ENCODE results near the gene PRR15L.

PRR15L gene

DNA sequence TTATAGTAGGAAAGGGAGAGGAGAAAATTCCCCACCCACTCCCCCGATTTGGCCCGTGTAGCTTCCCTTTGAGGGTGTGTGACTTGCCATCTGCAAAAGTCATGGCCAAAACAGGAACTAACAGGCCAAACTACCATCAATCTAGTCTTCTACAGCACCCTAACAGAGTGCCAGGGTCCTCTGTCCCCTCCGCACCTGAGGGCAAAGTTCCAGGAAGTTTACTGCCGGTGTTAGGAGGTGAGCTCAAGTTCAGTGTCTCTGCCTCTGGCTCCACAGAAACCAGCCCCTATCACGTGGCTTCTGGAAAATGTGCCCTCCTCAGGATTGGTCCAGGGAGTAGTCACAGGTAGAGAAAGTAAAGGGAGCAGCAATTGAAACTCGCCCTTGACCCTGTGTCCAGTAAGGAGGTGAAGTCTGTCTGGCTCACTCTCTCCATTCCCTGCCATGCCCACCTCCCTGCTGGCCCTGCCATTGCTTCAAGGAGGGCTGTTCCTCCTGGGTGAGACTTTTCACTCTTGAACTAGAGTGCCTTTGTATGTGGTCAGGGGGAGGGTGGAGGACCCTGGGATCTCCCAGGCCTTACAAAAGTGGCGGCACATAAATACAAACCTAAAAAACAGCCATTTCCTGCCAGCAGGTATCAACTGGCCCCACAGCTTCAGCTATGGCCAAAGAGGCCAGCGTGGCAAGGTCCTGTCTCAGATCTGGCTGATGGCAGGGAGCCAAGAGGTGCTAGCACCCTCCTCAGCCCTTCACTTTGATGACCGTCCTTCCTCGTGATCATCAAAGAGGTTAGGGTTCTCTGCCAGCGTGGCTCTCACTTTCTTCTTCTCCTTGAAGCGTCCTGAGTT lies 5.3 kb downstream of the PRR15L start:
- TF ChIP-seq, protein P1, sequence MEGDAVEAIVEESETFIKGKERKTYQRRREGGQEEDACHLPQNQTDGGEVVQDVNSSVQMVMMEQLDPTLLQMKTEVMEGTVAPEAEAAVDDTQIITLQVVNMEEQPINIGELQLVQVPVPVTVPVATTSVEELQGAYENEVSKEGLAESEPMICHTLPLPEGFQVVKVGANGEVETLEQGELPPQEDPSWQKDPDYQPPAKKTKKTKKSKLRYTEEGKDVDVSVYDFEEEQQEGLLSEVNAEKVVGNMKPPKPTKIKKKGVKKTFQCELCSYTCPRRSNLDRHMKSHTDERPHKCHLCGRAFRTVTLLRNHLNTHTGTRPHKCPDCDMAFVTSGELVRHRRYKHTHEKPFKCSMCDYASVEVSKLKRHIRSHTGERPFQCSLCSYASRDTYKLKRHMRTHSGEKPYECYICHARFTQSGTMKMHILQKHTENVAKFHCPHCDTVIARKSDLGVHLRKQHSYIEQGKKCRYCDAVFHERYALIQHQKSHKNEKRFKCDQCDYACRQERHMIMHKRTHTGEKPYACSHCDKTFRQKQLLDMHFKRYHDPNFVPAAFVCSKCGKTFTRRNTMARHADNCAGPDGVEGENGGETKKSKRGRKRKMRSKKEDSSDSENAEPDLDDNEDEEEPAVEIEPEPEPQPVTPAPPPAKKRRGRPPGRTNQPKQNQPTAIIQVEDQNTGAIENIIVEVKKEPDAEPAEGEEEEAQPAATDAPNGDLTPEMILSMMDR (IDR thresholded peaks at IDR 0.05; ENCODE audit: insufficient read depth, low read depth, low read length, missing control alignments), result no peak
- DNase-seq (ENCODE audit: low read depth), result no peak
- H3K4me3 ChIP-seq (ENCODE audit: low read length), result no peak overlapping the region

DNA sequence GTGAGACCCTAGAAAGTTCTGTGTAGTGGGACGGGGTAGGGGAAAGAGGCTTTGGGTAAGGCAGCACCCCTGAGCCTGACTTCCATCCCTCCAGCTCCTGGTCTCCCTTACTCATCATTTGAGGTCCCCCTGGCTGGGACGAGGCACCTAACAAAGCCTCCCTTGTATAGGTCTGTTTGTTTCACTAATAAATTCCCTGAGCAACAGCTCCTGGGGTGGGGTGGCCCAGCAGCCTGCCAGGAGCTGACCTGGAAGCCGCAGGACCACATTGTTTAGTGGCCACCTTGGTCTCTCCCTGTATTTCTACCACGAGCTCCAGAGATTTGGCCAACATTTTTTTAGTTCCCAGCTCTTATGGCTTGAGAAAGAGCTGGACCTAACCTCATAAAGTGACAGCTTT lies 7.2 kb downstream of the PRR15L start:
- DNase-seq (ENCODE audit: low read depth), result no peak
- no peak overlapping the region for H3K4me3 ChIP-seq (ENCODE audit: low read length)
- TF ChIP-seq, protein P1 (IDR thresholded peaks at IDR 0.05; ENCODE audit: insufficient read depth, low read depth, low read length, missing control alignments), result no peak

DNA sequence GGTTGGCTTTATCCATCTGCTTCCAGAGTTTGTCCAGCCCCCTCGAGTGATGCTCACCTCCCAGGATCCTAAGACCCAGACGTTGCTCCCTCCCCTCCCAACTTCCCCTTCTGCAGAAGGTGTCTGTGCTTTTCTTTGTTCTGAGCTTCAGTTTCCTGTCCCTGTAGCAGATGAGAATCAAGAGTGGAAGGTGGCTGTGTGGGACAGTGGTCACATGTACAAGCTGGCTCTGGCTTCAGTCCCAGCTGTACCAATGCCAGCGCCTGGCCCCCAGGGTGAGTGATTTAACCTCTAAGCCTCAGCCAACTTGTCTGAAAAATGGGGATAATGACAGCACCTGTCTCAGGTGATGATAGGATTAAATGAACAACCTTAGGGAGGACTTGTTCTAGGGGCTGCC lies 7.7 kb downstream of the PRR15L start:
- DNase-seq (ENCODE audit: low read depth), result no peak
- TF ChIP-seq, protein P1 (IDR thresholded peaks at IDR 0.05; ENCODE audit: insufficient read depth, low read depth, low read length, missing control alignments), result no peak
- no peak overlapping the region for H3K4me3 ChIP-seq (ENCODE audit: low read length)

DNA sequence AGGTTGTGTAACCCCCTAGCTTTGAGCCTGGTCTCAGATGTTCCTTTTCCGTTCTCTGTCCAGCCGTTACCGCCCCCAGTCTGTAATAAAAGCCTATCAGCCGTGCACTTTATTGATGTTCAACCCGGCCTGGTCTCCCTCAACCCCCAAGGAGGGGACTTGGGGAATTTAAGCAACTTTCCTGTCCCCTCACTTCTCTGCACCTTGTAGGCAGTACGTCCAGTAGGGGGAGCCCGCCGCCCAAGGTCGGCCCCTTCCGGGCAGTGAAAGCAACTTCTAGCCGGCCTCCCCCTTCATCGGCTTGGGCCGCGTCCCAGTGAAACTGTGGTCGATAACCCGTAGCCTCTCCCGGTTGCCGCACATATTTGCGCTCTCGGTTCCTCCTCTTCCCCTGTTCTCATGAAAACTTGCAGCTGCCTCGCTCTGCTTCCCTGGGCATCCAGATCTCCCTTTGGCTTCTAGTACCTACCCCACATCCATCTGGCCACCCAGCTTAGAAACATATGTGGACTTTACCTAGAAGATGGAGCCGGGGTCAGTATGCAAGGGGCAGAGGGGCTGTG lies 8.4 kb downstream of the PRR15L start:
- TF ChIP-seq, protein P1 (IDR thresholded peaks at IDR 0.05; ENCODE audit: insufficient read depth, low read depth, low read length, missing control alignments), result peak; percentile 87
- no peak overlapping the region for H3K4me3 ChIP-seq (ENCODE audit: low read length)
- peak; percentile 78 for DNase-seq (ENCODE audit: low read depth)

DNA sequence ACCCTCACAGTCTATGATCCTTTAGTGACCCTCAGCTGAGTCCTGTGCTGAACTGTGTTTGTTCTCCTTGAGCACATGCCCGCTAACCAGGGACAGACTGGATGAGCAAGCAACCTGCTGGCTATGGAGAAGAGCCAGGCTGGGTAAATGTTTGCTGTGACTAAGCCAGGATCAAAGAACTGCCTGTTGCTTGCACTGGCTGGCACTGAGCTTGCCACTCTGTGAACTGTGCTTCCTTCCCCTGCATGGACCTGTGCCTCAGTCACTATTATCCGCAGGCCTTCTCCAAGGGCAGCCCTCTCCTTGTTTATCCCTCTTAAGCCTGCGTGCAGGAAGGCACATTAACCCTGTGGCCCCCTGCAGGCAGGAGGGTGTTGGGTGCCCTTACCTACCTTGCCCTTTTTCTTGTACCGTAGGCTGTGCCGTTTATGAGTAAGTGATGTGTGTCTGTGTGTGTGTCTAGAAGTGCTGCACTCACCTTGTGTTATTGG lies 8.9 kb downstream of the PRR15L start:
- H3K4me3 ChIP-seq (ENCODE audit: low read length), result no peak overlapping the region
- DNase-seq (ENCODE audit: low read depth), result peak; percentile 70
- TF ChIP-seq, protein P1 (IDR thresholded peaks at IDR 0.05; ENCODE audit: insufficient read depth, low read depth, low read length, missing control alignments), result no peak

DNA sequence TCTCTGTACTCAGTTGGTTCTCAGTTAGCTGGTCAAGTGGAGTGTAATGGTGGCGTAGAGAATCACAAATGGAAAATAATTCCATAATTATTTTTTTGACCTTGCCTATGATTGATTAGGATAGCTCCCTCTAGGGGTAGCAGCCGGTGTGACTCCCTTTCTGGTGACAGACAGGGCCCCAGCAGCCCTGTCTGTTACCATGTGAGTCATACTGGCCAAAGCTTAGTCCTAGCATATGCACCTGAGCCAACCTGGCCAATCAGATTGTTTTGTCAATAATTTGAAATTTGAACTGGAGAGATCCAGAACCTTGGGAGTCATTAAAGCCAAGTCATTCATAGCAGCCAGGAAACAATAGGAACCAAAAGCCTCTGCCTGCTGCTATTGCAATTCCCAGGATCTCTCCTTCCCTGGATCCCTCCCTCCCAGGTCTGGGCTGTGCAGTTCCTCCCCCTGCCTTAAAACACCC lies 10.7 kb downstream of the PRR15L start:
- H3K4me3 ChIP-seq (ENCODE audit: low read length), result no peak overlapping the region
- TF ChIP-seq, protein P1 (IDR thresholded peaks at IDR 0.05; ENCODE audit: insufficient read depth, low read depth, low read length, missing control alignments), result peak; percentile 87

More for the DNA sequence above, 10.7 kb downstream of the PRR15L start:
- DNase-seq (ENCODE audit: low read depth), result peak; percentile 95

Data from epithelial cell of esophagus (primary cell).